WTC11 (cell line): ENCODE results near the gene MBD6. TPM values are rescaled to one million over a fixed set of nuclear protein-coding genes. Genes with fewer than 3 reads are reported as not detected.

ENCODE experiments used
- ATAC-seq: fragments of 200-7000 bp; cut with Tn5 transposase; 2 replicates; pipeline ENCODE4 v1.10.0; 2021; ENCODE audit warnings: mild to moderate bottlenecking, moderate library complexity
- CTCF ChIA-PET: fragments of 300-600 bp; sonication (Branson Sonifier 250); formaldehyde crosslinking; loops from one replicate; lab custom pipeline; 2021; ENCODE audit warnings: antibody characterized with exemption; lab: Charles Lee
- POLR2A ChIA-PET: fragments of 350-600 bp; sonication (Branson Sonifier 250); formaldehyde crosslinking; loops from one replicate; lab custom pipeline; 2021; ENCODE audit warnings: antibody characterized with exemption; lab: Charles Lee
- DNase-seq: peaks from one replicate; pipeline ENCODE4 v3.0.0; 2021; ENCODE audit warnings: low spot score
- H3K27ac Mint-ChIP-seq: 2 replicates; pipeline ENCODE4 v1.8.0; 2021; ENCODE audit warnings: mixed read lengths
- H3K27me3 Mint-ChIP-seq: 2 replicates; pipeline ENCODE4 v1.8.0; 2021; ENCODE audit warnings: low read depth, mild to moderate bottlenecking, moderate library complexity, mixed read lengths
- H3K36me3 Mint-ChIP-seq: 2 replicates; pipeline ENCODE4 v1.8.0; 2021; ENCODE audit warnings: mixed read lengths
- H3K4me1 Mint-ChIP-seq: 2 replicates; pipeline ENCODE4 v1.8.0; 2022; ENCODE audit warnings: mixed read lengths
- H3K4me3 Mint-ChIP-seq: 2 replicates; pipeline ENCODE4 v1.8.0; 2021; ENCODE audit warnings: mild to moderate bottlenecking, moderate library complexity, mixed read lengths
- H3K9me3 Mint-ChIP-seq: 2 replicates; pipeline ENCODE4 v1.8.0; 2021; ENCODE audit warnings: mixed read lengths
- CREM ChIP-seq: sonication (generic); formaldehyde crosslinking; IDR thresholded peaks from 2 replicates; pipeline ENCODE4 v1.8.1; 2022; ENCODE audit warnings: mild to moderate bottlenecking, missing genetic modification reagents, moderate library complexity
- FOXK1 ChIP-seq: sonication (generic); formaldehyde crosslinking; IDR thresholded peaks from 2 replicates; pipeline ENCODE4 v1.8.0; 2022; ENCODE audit warnings: mild to moderate bottlenecking, moderate library complexity, missing genetic modification reagents
- FOXP1 ChIP-seq: sonication (generic); formaldehyde crosslinking; IDR thresholded peaks from 2 replicates; pipeline ENCODE4 v1.8.0; 2022; ENCODE audit warnings: missing genetic modification reagents, mild to moderate bottlenecking, moderate library complexity, borderline replicate concordance
- GABPB1 ChIP-seq: sonication (generic); formaldehyde crosslinking; IDR thresholded peaks from 2 replicates; pipeline ENCODE4 v1.8.1; 2023; ENCODE audit warnings: mild to moderate bottlenecking, missing genetic modification reagents
- IRF2 ChIP-seq: sonication (generic); formaldehyde crosslinking; IDR thresholded peaks from 2 replicates; pipeline ENCODE4 v1.8.0; 2022; ENCODE audit warnings: low read depth, missing genetic modification reagents, borderline replicate concordance
- JAZF1 ChIP-seq: fragments of 250-450 bp; sonication (Bioruptor Pico); IDR thresholded peaks from 2 replicates; pipeline ENCODE4 v1.9.0; 2021; ENCODE audit warnings: moderate library complexity, mild to moderate bottlenecking, inconsistent platforms
- NFE2L1 ChIP-seq: sonication (generic); formaldehyde crosslinking; IDR thresholded peaks from 2 replicates; pipeline ENCODE4 v1.8.1; 2023; ENCODE audit warnings: missing genetic modification reagents
- NFYB ChIP-seq: sonication (generic); formaldehyde crosslinking; conservative IDR thresholded peaks from 2 replicates; pipeline ENCODE4 v1.8.0; 2022; ENCODE audit warnings: low read depth, missing genetic modification reagents
- NR3C1 ChIP-seq: sonication (generic); formaldehyde crosslinking; conservative IDR thresholded peaks from 2 replicates; pipeline ENCODE4 v1.8.1; 2023; ENCODE audit warnings: low read depth, mild to moderate bottlenecking, missing genetic modification reagents
- PRDM15 ChIP-seq: sonication (generic); formaldehyde crosslinking; IDR thresholded peaks from 2 replicates; pipeline ENCODE4 v1.8.0; 2022; ENCODE audit warnings: missing genetic modification reagents
- SMAD4 ChIP-seq: sonication (generic); formaldehyde crosslinking; IDR thresholded peaks from 2 replicates; pipeline ENCODE4 v1.8.0; 2022; ENCODE audit warnings: mild to moderate bottlenecking, missing genetic modification reagents
- SP1 ChIP-seq: sonication (generic); formaldehyde crosslinking; conservative IDR thresholded peaks from 2 replicates; pipeline ENCODE4 v1.8.1; 2022; ENCODE audit warnings: missing genetic modification reagents
- TCF7 ChIP-seq: sonication (generic); formaldehyde crosslinking; IDR thresholded peaks from 2 replicates; pipeline ENCODE4 v1.8.0; 2022; ENCODE audit warnings: mild to moderate bottlenecking, low read depth, missing genetic modification reagents, moderate library complexity
- USF2 ChIP-seq: sonication (generic); formaldehyde crosslinking; IDR thresholded peaks from 2 replicates; pipeline ENCODE4 v1.8.1; 2023; ENCODE audit warnings: mild to moderate bottlenecking, missing genetic modification reagents, moderate library complexity
- ZNF423 ChIP-seq: fragments of 250-450 bp; sonication (Bioruptor Pico); IDR thresholded peaks from 2 replicates; pipeline ENCODE4 v2.1.2; 2022; ENCODE audit warnings: mild to moderate bottlenecking, moderate library complexity
- ZNF532 ChIP-seq: fragments of 250-450 bp; sonication (Bioruptor Pico); IDR thresholded peaks from 2 replicates; pipeline ENCODE4 v1.9.0; 2021; ENCODE audit warnings: mild to moderate bottlenecking, borderline replicate concordance
- total RNA-seq: library from RNA; stranded (reverse); gene quantifications from 3 replicates; pipeline ENCODE4 v1.2.3, GENCODE V29; 2021

MBD6 gene
- total RNA-seq, 1 experiment from 2014 or later = 46.3 TPM

- POLR2A ChIA-PET = interaction anchor here (0.6 to 1.3 kb wide), 5 partner anchors 12 to 88 kb away, joined by 3 to 4 read pairs (median 3); partner anchors contain the start of gene DDIT3
- CTCF ChIA-PET = interaction anchor here (0.9 to 1.8 kb wide), 7 partner anchors 10 to 87 kb away, joined by 3 to 9 read pairs (median 5); partner anchors contain the start of gene GLI1
- peaks cover 37% of the 10 kb centered on the region for H3K4me1 Mint-ChIP-seq
Measured at GRCh38 chr12:57545809-57546437, 23.3 kb downstream of the MBD6 start.

GRCh38 chr12:57546438-57547287 lies 24.0 kb downstream of the MBD6 start, which contains the start of gene DCTN2:
TSS of gene DCTN2 (minus strand) at chr12:57547192. CDS start at chr12:57547063, 129 bp downstream.
- H3K27me3 Mint-ChIP-seq = peaks cover 24% of the 10 kb centered on the region
- CTCF ChIA-PET = interaction anchor here (0.9 to 1.8 kb wide), 9 partner anchors 11 to 189 kb away, joined by 3 to 9 read pairs (median 5); partner anchors contain the start of gene GLI1
- 0 out of 2 replicates have a peak, but pooled peaks cover 2% of the 10 kb centered on the region for H3K36me3 Mint-ChIP-seq
- POLR2A ChIA-PET = interaction anchor here (0.6 to 1.3 kb wide), 6 partner anchors 12 to 88 kb away, joined by 3 to 4 read pairs (median 3); partner anchors contain the start of gene DDIT3
- peak; percentile 34; the same call in 1 of the 2 replicates for TF ChIP-seq NFYB (CRISPR knock-in tag)
- TF ChIP-seq CREM (CRISPR knock-in tag) = 0 out of 2 replicates have a peak, but pooled peaks have one; percentile 69
- TF ChIP-seq FOXP1 (CRISPR knock-in tag) = no peak; the same call in 1 of the 2 replicates
- TF ChIP-seq SP1 = peak; percentile 38; the same call in 1 of the 2 replicates
- TF ChIP-seq, all 79 proteins: peak for 3
- Mint-ChIP-seq H3K27ac (peak within 1 kb of the TSS; percentile 93), H3K9me3 (no peaks in the 10 kb centered on the region), H3K4me1 (peaks cover 42% of the 10 kb centered on the region), H3K4me3 (peak within 1 kb of the TSS; percentile 99)
- ATAC-seq = peak; percentile 91
- peak; percentile 97 for DNase-seq

More at GRCh38 chr12:57545809-57546437, 23.3 kb downstream of the MBD6 start:
- peak overlapping the region; percentile 99 for H3K4me3 Mint-ChIP-seq
- no peak for DNase-seq
- H3K27me3 Mint-ChIP-seq = peaks cover 24% of the 10 kb centered on the region
- ATAC-seq = no peak
- no peaks in the 10 kb centered on the region for H3K9me3 Mint-ChIP-seq
- H3K27ac Mint-ChIP-seq = peak overlapping the region; percentile 93; the same call in 1 of the 2 replicates
- TF ChIP-seq NR3C1 (CRISPR knock-in tag) = no peak
- no peak for TF ChIP-seq GABPB1
- TF ChIP-seq NFE2L1 = no peak
- peaks cover 6% of the 10 kb centered on the region; the same call in 1 of the 2 replicates for H3K36me3 Mint-ChIP-seq

GRCh38 chr12:57547288-57548012 lies 24.8 kb downstream of the MBD6 start:
- TF ChIP-seq GABPB1 = peak; percentile 59; the same call in 1 of the 2 replicates
- no peak for TF ChIP-seq JAZF1 (CRISPR knock-in tag)
- TF ChIP-seq, all 79 proteins: peak for 1
- peaks cover 47% of the 10 kb centered on the region for H3K4me1 Mint-ChIP-seq
- peak overlapping the region; percentile 99 for H3K4me3 Mint-ChIP-seq
- ChIA-PET POLR2A (interaction anchor here (0.6 kb wide), 1 partner anchor 27 kb away, joined by 3 read pairs; the partner anchor contains the start of gene DDIT3), CTCF (interaction anchor here (1.1 to 1.8 kb wide), 8 partner anchors 11 to 188 kb away, joined by 3 to 9 read pairs (median 5); partner anchors contain the start of gene GLI1)
- 0 out of 2 replicates have a peak, but pooled peaks cover 2% of the 10 kb centered on the region for H3K36me3 Mint-ChIP-seq
- no peak for ATAC-seq
- no peak overlapping the region for H3K27ac Mint-ChIP-seq
- DNase-seq = no peak
- H3K9me3 Mint-ChIP-seq = no peaks in the 10 kb centered on the region
- peaks cover 24% of the 10 kb centered on the region for H3K27me3 Mint-ChIP-seq

GRCh38 chr12:57548013-57548315 lies 25.3 kb downstream of the MBD6 start:
- no peak overlapping the region for H3K4me3 Mint-ChIP-seq
- DNase-seq (no peak), ATAC-seq (no peak)
- ChIA-PET POLR2A (no interaction called here), CTCF (no interaction called here)
- 0 out of 2 replicates have a peak, but pooled peaks cover 2% of the 10 kb centered on the region for H3K36me3 Mint-ChIP-seq
- H3K4me1 Mint-ChIP-seq = peaks cover 49% of the 10 kb centered on the region
- no peak overlapping the region for H3K27ac Mint-ChIP-seq
- H3K27me3 Mint-ChIP-seq = peaks cover 24% of the 10 kb centered on the region
- H3K9me3 Mint-ChIP-seq = no peaks in the 10 kb centered on the region
- TF ChIP-seq SMAD4 (CRISPR knock-in tag) = no peak
- TF ChIP-seq USF2 (CRISPR knock-in tag) = no peak
- no peak for TF ChIP-seq FOXK1 (CRISPR knock-in tag)
- no peak for TF ChIP-seq TCF7 (CRISPR knock-in tag)
- no peak for TF ChIP-seq ZNF532 (CRISPR knock-in tag)
- no peak for TF ChIP-seq IRF2 (CRISPR knock-in tag)
- no peak for TF ChIP-seq ZNF423 (CRISPR knock-in tag)
- TF ChIP-seq PRDM15 = no peak
